SH-SY5Y (cell line): Measurements from ENCODE around the gene ZAR1L.

Experiments used
- GATA2 ChIP-seq: IDR thresholded peaks from 2 replicates; pipeline ENCODE4 v1.6.1; 2011; ENCODE audit warnings: mild to moderate bottlenecking, low read depth, low read length
- GATA3 ChIP-seq: IDR thresholded peaks from 2 replicates; pipeline ENCODE4 v1.6.1; 2011; ENCODE audit warnings: low read depth, mild to moderate bottlenecking, low read length, moderate library complexity

DNA sequence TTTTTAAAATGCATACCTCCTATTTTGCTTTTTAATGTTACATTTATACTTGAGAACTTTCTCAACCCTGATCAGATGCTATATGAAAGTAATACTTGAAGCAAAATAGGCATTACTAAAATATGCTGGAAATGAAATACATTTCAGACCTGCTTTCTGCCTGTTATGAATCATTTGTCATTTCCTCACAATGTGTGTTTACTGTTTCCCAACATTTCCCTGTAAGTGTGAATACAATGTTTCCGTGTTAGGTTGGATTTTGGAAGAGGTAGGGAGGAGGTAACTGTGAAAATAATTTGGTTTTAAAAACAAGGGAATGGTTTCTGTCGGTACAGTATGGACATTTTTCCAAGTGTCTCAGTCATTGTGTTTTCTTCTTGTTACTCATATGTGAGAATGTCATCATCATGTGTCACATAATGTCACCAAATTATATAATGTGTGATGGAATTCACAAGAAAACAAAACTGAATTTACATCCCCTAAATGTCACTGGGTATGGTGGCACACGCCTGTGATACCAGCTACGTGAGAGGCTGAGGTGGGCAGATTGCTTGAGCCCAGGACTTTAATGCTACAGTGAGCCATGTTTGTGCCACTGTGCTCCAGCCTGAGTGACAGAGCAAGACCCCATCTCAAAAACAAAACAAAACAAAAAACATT is 43.0 kb downstream of the ZAR1L start:
- TF ChIP-seq GATA3, result no peak
- TF ChIP-seq GATA2, result no peak
